GM21447 (cell line): ENCODE measurements around the gene GPC6.
A peak's percentile ranks its signal among the peaks of the same experiment; 100 is the strongest.

Experiments used
- ATAC-seq: cut with Tn5 transposase; IDR thresholded peaks from one replicate; pipeline ENCODE4 v1.9.1; 2021; ENCODE audit not compliant: unreplicated experiment

Gene GPC6

GRCh38 chr13:94312511-94313216 lies 1086.1 kb downstream of the GPC6 start:
- ATAC-seq: no peak

- no peak for ATAC-seq
These were observed 1086.8 kb downstream of the GPC6 start for GRCh38 chr13:94313321-94313910.

GRCh38 chr13:94313926-94314325 lies 1087.3 kb downstream of the GPC6 start:
- ATAC-seq: no peak

- no peak for ATAC-seq
These were observed 1088.6 kb downstream of the GPC6 start for GRCh38 chr13:94315188-94315587.

GRCh38 chr13:94317063-94317491 lies 1090.5 kb downstream of the GPC6 start:
- no peak for ATAC-seq

- no peak for ATAC-seq
These were observed 1091.8 kb downstream of the GPC6 start for GRCh38 chr13:94318418-94318817.

- ATAC-seq: no peak
These were observed 1092.9 kb downstream of the GPC6 start for GRCh38 chr13:94319501-94319900.

- ATAC-seq: no peak
These were observed 1096.5 kb downstream of the GPC6 start for GRCh38 chr13:94322925-94323763.

GRCh38 chr13:94323764-94324758 lies 1097.5 kb downstream of the GPC6 start:
- no peak for ATAC-seq

GRCh38 chr13:94324767-94325540 lies 1098.3 kb downstream of the GPC6 start:
- ATAC-seq: no peak

- no peak for ATAC-seq
These were observed 1099.0 kb downstream of the GPC6 start for GRCh38 chr13:94325650-94326049.

GRCh38 chr13:94327318-94327717 lies 1100.7 kb downstream of the GPC6 start:
- ATAC-seq: peak; percentile 95

GRCh38 chr13:94328381-94329041 lies 1101.9 kb downstream of the GPC6 start:
- no peak for ATAC-seq

GRCh38 chr13:94329277-94329676 lies 1102.7 kb downstream of the GPC6 start:
- no peak for ATAC-seq

GRCh38 chr13:94329754-94330551 lies 1103.3 kb downstream of the GPC6 start:
- no peak for ATAC-seq

- no peak for ATAC-seq
These were observed 1104.0 kb downstream of the GPC6 start for GRCh38 chr13:94330552-94331071.

- no peak for ATAC-seq
These were observed 1104.7 kb downstream of the GPC6 start for GRCh38 chr13:94331281-94331680.

- no peak for ATAC-seq
These were observed 1105.9 kb downstream of the GPC6 start for GRCh38 chr13:94332359-94333096.
